ENCODE data around the gene PPME1.
"Not testable (repeated sequence)": the region's sequence is repeated elsewhere in the genome, so short reads cannot be mapped to it uniquely, and the experiment has no call there.

The PPME1 gene

GRCh38 chr11:74170694-74171629 is at the start of gene PPME1, which contains the start of gene C2CD3:
Gene PPME1 (plus strand): TSS chr11:74171289. CDS start chr11:74171422, 133 bp downstream.
Gene C2CD3 (minus strand): TSS chr11:74171002. CDS start chr11:74170792, 210 bp downstream.
- peak; percentile 91 to 92 for DNase-seq (ENCODE audit: low read depth in 2 of 2)

GRCh38 chr11:74121804-74122203 is 49.3 kb upstream of the PPME1 start:
- no peak for DNase-seq (ENCODE audit: low read depth in 2 of 2)

GRCh38 chr11:74123008-74123448 is 48.1 kb upstream of the PPME1 start:
- no peak for DNase-seq (ENCODE audit: low read depth in 2 of 2)

GRCh38 chr11:74129121-74129520 is 42.0 kb upstream of the PPME1 start:
- not testable (repeated sequence) for DNase-seq (ENCODE audit: low read depth in 2 of 2)

GRCh38 chr11:74132833-74133232 is 38.3 kb upstream of the PPME1 start:
- no peak for DNase-seq (ENCODE audit: low read depth in 2 of 2)

GRCh38 chr11:74133436-74133835 is 37.7 kb upstream of the PPME1 start:
- no peak for DNase-seq (ENCODE audit: low read depth in 2 of 2)

- DNase-seq (ENCODE audit: low read depth in 2 of 2), result no peak
Observed at GRCh38 chr11:74134661-74135060, 36.4 kb upstream of the PPME1 start.

- no peak for DNase-seq (ENCODE audit: low read depth in 2 of 2)
Observed at GRCh38 chr11:74135127-74135840, 35.8 kb upstream of the PPME1 start.

- DNase-seq (ENCODE audit: low read depth in 2 of 2), result no peak
Observed at GRCh38 chr11:74138021-74138420, 33.1 kb upstream of the PPME1 start.

GRCh38 chr11:74138572-74138971 is 32.5 kb upstream of the PPME1 start:
- no peak for DNase-seq (ENCODE audit: low read depth in 2 of 2)

- DNase-seq (ENCODE audit: low read depth in 2 of 2), result no peak
Observed at GRCh38 chr11:74139151-74139918, 31.8 kb upstream of the PPME1 start.

GRCh38 chr11:74139919-74140431 is 31.1 kb upstream of the PPME1 start:
- not testable (repeated sequence) for DNase-seq (ENCODE audit: low read depth in 2 of 2)

- DNase-seq (ENCODE audit: low read depth in 2 of 2), result no peak
Observed at GRCh38 chr11:74141241-74141695, 29.8 kb upstream of the PPME1 start.

GRCh38 chr11:74141908-74142307 is 29.2 kb upstream of the PPME1 start:
- DNase-seq (ENCODE audit: low read depth in 2 of 2), result no peak

GRCh38 chr11:74142624-74143023 is 28.5 kb upstream of the PPME1 start:
- DNase-seq (ENCODE audit: low read depth in 2 of 2), result no peak

GRCh38 chr11:74144592-74144991 is 26.5 kb upstream of the PPME1 start:
- DNase-seq (ENCODE audit: low read depth in 2 of 2), result no peak

GRCh38 chr11:74147199-74147929 is 23.7 kb upstream of the PPME1 start:
- DNase-seq (ENCODE audit: low read depth in 2 of 2), result no peak

- no peak for DNase-seq (ENCODE audit: low read depth in 2 of 2)
Observed at GRCh38 chr11:74153224-74153623, 17.9 kb upstream of the PPME1 start.

- DNase-seq (ENCODE audit: low read depth in 2 of 2), result no peak
Observed at GRCh38 chr11:74154620-74155281, 16.3 kb upstream of the PPME1 start.

- no peak for DNase-seq (ENCODE audit: low read depth in 2 of 2)
Observed at GRCh38 chr11:74157169-74157568, 13.9 kb upstream of the PPME1 start.

Data from stimulated activated CD4-positive, alpha-beta T cell treated with anti-CD3 and anti-CD28 coated beads, Interleukin-1b, Interleukin-23, amount 100 ng/mL, for 1 hour (primary cell).